HCT116 (cell line): ENCODE results near the gene CALD1.

Source experiments
- CBX3 ChIP-seq: IDR thresholded peaks from 2 replicates; pipeline ENCODE4 v1.6.1; 2012; ENCODE audit warnings: low read depth
- EZH2 ChIP-seq: fragments of 200-600 bp; sonication (generic); IDR thresholded peaks from 2 replicates; pipeline ENCODE4 v1.6.1; 2017; ENCODE audit warnings: antibody characterized with exemption, mixed run types
- EZH2phosphoT487 ChIP-seq: fragments of 200-600 bp; IDR thresholded peaks from 2 replicates; pipeline ENCODE4 v1.6.1; 2018; ENCODE audit warnings: antibody characterized with exemption, borderline replicate concordance
- POLR2A ChIP-seq: IDR thresholded peaks from 2 replicates; pipeline ENCODE4 v1.7.0; 2011; ENCODE audit warnings: borderline replicate concordance; ENCODE audit not compliant: insufficient read depth, insufficient read length; ENCODE audit errors: extremely low read depth
- POLR2AphosphoS5 ChIP-seq: IDR thresholded peaks from 2 replicates; pipeline ENCODE4 v1.6.1; 2011; ENCODE audit warnings: mild to moderate bottlenecking, low read depth, low read length, moderate library complexity
- SIN3A ChIP-seq: IDR thresholded peaks from 2 replicates; pipeline ENCODE4 v1.6.1; 2012; ENCODE audit warnings: low read depth
- TF ChIP-seq, protein P1 (sequence below), 3 experiments: fragments of 200-600 bp in 1 of 3; sonication (generic) in 1 of 3; IDR thresholded peaks in 2 of 3; conservative IDR thresholded peaks in 1 of 3; 2 replicates each; pipeline ENCODE4 v1.5.1; 2012 to 2017; ENCODE audit warnings: low read depth in 2 of 3, low read length in 2 of 3, antibody characterized with exemption in 1 of 3, borderline replicate concordance in 1 of 3, control low read depth in 1 of 3, mild to moderate bottlenecking in 1 of 3, mixed read lengths in 1 of 3, mixed run types in 1 of 3, moderate library complexity in 1 of 3; ENCODE audit not compliant: insufficient read depth in 1 of 3
- TF ChIP-seq, protein P2 (sequence below): IDR thresholded peaks from 2 replicates; pipeline ENCODE4 v1.6.1; 2012
- TF ChIP-seq, protein P3 (sequence below): IDR thresholded peaks from 2 replicates; pipeline ENCODE4 v1.6.1; 2012; ENCODE audit warnings: low read depth

DNA sequence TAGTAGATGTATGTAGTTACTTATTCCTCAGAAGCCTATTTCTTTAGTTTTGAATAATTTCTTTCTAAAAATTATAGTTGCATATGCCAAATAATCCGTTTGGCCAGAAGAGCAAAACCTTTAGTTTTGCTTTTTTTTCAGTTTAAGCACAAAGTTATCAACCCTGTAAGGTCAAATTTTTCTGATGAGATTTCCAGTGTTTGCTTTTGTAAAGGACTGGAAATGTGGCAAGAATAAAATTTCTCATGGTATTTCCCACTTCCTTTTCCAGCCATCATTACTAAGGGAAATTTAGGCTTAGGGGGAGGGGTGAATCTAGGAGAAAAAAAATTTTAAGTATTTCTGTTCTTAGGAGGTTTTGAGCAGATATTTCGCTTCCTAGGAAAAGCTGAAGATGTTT is 7.6 kb downstream of the CALD1 start:
- TF ChIP-seq POLR2AphosphoS5 = no peak
- TF ChIP-seq, protein P1, sequence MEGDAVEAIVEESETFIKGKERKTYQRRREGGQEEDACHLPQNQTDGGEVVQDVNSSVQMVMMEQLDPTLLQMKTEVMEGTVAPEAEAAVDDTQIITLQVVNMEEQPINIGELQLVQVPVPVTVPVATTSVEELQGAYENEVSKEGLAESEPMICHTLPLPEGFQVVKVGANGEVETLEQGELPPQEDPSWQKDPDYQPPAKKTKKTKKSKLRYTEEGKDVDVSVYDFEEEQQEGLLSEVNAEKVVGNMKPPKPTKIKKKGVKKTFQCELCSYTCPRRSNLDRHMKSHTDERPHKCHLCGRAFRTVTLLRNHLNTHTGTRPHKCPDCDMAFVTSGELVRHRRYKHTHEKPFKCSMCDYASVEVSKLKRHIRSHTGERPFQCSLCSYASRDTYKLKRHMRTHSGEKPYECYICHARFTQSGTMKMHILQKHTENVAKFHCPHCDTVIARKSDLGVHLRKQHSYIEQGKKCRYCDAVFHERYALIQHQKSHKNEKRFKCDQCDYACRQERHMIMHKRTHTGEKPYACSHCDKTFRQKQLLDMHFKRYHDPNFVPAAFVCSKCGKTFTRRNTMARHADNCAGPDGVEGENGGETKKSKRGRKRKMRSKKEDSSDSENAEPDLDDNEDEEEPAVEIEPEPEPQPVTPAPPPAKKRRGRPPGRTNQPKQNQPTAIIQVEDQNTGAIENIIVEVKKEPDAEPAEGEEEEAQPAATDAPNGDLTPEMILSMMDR (IDR thresholded peaks at IDR 0.05 in 2 of 3, conservative IDR thresholded peaks at IDR 0.05 in 1 of 3; ENCODE audit: borderline replicate concordance in 1 of 3, insufficient read depth in 1 of 3, low read depth in 2 of 3, low read length in 2 of 3) = no peak
- TF ChIP-seq EZH2 = no peak
- no peak for TF ChIP-seq EZH2phosphoT487
- no peak for TF ChIP-seq CBX3
- TF ChIP-seq, protein P2, sequence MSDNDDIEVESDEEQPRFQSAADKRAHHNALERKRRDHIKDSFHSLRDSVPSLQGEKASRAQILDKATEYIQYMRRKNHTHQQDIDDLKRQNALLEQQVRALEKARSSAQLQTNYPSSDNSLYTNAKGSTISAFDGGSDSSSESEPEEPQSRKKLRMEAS = no peak
- TF ChIP-seq POLR2A = no peak
- TF ChIP-seq, protein P3, sequence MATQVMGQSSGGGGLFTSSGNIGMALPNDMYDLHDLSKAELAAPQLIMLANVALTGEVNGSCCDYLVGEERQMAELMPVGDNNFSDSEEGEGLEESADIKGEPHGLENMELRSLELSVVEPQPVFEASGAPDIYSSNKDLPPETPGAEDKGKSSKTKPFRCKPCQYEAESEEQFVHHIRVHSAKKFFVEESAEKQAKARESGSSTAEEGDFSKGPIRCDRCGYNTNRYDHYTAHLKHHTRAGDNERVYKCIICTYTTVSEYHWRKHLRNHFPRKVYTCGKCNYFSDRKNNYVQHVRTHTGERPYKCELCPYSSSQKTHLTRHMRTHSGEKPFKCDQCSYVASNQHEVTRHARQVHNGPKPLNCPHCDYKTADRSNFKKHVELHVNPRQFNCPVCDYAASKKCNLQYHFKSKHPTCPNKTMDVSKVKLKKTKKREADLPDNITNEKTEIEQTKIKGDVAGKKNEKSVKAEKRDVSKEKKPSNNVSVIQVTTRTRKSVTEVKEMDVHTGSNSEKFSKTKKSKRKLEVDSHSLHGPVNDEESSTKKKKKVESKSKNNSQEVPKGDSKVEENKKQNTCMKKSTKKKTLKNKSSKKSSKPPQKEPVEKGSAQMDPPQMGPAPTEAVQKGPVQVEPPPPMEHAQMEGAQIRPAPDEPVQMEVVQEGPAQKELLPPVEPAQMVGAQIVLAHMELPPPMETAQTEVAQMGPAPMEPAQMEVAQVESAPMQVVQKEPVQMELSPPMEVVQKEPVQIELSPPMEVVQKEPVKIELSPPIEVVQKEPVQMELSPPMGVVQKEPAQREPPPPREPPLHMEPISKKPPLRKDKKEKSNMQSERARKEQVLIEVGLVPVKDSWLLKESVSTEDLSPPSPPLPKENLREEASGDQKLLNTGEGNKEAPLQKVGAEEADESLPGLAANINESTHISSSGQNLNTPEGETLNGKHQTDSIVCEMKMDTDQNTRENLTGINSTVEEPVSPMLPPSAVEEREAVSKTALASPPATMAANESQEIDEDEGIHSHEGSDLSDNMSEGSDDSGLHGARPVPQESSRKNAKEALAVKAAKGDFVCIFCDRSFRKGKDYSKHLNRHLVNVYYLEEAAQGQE = no peak
- no peak for TF ChIP-seq SIN3A
